SU-DHL-6 (cell line): ENCODE results near the gene OR52H1.

ENCODE experiments used
- CTCF ChIP-seq: fragments of 200-600 bp; sonication (generic); IDR thresholded peaks from one replicate; pipeline ENCODE4 v1.5.1; 2017; ENCODE audit warnings: antibody characterized with exemption, mild to moderate bottlenecking, low read length, moderate library complexity; ENCODE audit not compliant: insufficient read depth, poor library complexity, severe bottlenecking
- EZH2phosphoT487 ChIP-seq: fragments of 200-600 bp; sonication (generic), shearing (Covaris generic); conservative IDR thresholded peaks from 2 replicates; pipeline ENCODE4 v1.6.1; 2018; ENCODE audit warnings: mild to moderate bottlenecking, antibody characterized with exemption, low read length, moderate library complexity, mixed read lengths

DNA sequence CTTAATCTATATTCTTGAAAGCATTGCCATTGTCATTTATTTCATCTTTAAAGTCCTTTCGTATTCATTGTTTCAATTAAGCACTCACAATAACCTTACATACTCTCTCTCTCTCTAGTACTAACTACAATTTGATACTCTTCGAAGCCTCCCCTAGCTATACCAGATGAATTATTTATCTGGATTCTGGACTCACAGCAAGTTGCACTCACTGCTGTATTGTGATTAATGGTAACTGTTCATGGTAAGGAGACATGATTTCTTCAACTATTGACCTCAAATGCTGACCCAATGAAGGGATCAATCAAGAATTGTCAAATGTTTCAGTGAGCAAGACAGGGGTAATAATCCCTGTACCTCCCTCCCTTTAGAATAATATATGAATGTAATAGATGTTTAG, 26.3 kb upstream of the OR52H1 start:
- no peak for TF ChIP-seq CTCF
- no peak for TF ChIP-seq EZH2phosphoT487
